NCI-H1930 (cell line): ENCODE data around the gene USP17L15.
"Not testable (repeated sequence)": the region's sequence is repeated elsewhere in the genome, so short reads cannot be mapped to it uniquely, and the experiment has no call there.

ENCODE experiments used
- DNase-seq, 2 experiments: peaks; one replicate each; lab custom pipeline; 2025; lab: John Stamatoyannopoulos, UW

Gene USP17L15, protein sequence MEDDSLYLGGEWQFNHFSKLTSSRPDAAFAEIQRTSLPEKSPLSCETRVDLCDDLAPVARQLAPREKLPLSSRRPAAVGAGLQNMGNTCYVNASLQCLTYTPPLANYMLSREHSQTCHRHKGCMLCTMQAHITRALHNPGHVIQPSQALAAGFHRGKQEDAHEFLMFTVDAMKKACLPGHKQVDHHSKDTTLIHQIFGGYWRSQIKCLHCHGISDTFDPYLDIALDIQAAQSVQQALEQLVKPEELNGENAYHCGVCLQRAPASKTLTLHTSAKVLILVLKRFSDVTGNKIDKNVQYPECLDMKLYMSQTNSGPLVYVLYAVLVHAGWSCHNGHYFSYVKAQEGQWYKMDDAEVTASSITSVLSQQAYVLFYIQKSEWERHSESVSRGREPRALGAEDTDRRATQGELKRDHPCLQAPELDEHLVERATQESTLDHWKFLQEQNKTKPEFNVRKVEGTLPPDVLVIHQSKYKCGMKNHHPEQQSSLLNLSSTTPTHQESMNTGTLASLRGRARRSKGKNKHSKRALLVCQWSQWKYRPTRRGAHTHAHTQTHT

DNA sequence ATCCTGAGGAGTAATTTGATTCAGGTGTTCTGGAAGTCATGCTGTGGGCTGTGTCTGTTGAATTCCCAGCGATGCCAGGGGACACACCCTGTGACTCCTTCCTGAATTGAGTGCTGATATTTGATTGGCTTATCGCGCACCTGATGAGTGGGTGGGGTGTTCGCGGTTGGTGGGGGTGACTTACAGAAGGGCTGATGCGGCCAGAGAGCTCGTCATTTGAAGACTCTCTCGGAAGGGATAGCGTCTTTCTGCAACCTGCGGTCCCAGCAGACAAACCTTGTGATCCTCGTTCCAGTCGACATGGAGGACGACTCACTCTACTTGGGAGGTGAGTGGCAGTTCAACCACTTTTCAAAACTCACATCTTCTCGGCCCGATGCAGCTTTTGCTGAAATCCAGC lies at the start of gene USP17L15:
USP17L15 (plus strand) TSS at position 301 of the 400 bp plus-strand sequence; CDS start at position 301, 0 bp downstream.
- DNase-seq = not testable (repeated sequence)

DNA sequence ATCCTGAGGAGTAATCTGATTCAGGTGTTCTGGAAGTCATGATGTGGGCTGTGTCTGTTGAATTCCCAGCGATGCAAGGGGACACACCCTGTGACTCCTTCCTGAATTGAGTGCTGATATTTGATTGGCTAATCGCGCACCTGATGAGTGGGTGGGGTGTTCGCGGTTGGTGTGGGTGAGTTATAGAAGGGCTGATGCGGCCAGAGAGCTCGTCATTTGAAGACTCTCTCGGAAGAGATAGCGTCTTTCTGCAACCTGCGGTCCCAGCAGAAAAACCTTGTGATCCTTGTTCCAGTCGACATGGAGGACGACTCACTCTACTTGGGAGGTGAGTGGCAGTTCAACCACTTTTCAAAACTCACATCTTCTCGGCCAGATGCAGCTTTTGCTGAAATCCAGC lies 23.8 kb upstream of the USP17L15 start, which contains the start of gene USP17L10:
USP17L10 (plus strand) TSS at position 301 of the 400 bp plus-strand sequence; CDS start at position 301, 0 bp downstream.
- DNase-seq = not testable (repeated sequence)

DNA sequence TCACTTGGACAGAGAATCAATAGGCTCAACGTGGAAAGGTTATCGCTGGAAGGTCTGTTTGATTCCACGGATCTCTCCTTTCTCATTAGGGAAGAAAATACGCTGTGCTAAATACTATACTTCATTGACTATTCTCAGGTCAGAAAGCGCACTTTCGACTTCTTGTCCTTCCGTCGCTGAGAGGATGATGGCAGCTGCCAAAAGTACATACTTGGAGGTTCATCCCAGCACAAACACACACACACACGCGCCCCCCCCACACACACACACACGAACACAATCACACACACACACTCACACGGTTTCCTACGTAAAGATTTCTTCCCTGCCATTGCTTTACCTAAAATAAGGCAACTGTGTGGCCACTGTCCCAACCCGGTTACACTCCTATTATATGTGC lies 19.5 kb upstream of the USP17L15 start:
- DNase-seq = not testable (repeated sequence)

DNA sequence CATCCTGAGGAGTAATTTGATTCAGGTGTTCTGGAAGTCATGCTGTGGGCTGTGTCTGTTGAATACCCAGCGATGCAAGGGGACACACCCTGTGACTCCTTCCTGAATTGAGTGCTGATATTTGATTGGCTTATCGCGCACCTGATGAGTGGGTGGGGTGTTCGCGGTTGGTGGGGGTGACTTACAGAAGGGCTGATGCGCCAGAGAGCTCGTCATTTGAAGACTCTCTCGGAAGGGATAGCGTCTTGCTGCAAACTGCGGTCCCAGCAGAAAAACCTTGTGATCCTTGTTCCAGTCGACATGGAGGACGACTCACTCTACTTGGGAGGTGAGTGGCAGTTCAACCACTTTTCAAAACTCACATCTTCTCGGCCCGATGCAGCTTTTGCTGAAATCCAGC lies 19.1 kb upstream of the USP17L15 start, which contains the start of gene USP17L11:
USP17L11 (plus strand) TSS at position 301 of the 400 bp plus-strand sequence; CDS start at position 301, 0 bp downstream.
- not testable (repeated sequence) for DNase-seq

DNA sequence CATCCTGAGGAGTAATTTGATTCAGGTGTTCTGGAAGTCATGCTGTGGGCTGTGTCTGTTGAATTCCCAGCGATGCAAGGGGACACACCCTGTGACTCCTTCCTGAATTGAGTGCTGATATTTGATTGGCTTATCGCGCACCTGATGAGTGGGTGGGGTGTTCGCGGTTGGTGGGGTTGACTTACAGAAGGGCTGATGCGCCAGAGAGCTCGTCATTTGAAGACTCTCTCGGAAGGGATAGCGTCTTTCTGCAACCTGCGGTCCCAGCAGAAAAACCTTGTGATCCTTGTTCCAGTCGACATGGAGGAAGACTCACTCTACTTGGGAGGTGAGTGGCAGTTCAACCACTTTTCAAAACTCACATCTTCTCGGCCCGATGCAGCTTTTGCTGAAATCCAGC lies 14.3 kb upstream of the USP17L15 start, which contains the start of gene USP17L12:
USP17L12 (plus strand) TSS at position 301 of the 400 bp plus-strand sequence; CDS start at position 301, 0 bp downstream.
- not testable (repeated sequence) for DNase-seq

DNA sequence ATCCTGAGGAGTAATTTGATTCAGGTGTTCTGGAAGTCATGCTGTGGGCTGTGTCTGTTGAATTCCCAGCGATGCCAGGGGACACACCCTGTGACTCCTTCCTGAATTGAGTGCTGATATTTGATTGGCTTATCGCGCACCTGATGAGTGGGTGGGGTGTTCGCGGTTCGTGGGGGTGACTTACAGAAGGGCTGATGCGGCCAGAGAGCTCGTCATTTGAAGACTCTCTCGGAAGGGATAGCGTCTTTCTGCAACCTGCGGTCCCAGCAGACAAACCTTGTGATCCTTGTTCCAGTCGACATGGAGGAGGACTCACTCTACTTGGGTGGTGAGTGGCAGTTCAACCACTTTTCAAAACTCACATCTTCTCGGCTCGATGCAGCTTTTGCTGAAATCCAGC lies 9.6 kb upstream of the USP17L15 start, which contains the start of gene USP17L13:
USP17L13 (plus strand) TSS at position 301 of the 400 bp plus-strand sequence; CDS start at position 301, 0 bp downstream.
- DNase-seq = not testable (repeated sequence)

DNA sequence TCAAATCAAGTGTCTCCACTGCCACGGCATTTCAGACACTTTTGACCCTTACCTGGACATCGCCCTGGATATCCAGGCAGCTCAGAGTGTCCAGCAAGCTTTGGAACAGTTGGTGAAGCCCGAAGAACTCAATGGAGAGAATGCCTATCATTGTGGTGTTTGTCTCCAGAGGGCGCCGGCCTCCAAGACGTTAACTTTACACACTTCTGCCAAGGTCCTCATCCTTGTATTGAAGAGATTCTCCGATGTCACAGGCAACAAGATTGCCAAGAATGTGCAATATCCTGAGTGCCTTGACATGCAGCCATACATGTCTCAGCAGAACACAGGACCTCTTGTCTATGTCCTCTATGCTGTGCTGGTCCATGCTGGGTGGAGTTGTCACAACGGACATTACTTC lies 3.9 kb upstream of the USP17L15 start:
- DNase-seq = not testable (repeated sequence)

DNA sequence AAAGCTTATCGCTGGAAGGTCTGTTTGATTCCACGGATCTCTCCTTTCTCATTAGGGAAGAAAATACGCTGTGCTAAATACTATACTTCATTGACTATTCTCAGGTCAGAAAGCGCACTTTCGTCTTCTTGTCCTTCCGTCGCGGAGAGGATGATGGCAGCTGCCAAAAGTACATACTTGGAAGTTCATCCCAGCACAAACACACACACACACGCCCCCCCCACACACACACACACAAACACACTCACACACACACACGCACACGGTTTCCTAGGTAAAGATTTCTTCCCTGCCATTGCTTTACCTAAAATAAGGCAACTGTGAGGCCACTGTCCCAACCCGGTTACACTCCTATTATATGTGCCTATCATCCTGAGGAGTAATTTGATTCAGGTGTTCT lies 4.3 kb downstream of the USP17L15 start:
- DNase-seq = not testable (repeated sequence)

DNA sequence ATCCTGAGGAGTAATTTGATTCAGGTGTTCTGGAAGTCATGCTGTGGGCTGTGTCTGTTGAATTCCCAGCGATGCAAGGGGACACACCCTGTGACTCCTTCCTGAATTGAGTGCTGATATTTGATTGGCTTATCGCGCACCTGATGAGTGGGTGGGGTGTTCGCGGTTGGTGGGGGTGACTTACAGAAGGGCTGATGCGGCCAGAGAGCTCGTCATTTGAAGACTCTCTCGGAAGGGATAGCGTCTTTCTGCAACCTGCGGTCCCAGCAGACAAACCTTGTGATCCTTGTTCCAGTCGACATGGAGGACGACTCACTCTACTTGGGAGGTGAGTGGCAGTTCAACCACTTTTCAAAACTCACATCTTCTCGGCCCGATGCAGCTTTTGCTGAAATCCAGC lies 9.4 kb downstream of the USP17L15 start, which contains the start of gene USP17L17:
USP17L17 (plus strand) TSS at position 301 of the 400 bp plus-strand sequence; CDS start at position 301, 0 bp downstream.
- not testable (repeated sequence) for DNase-seq

DNA sequence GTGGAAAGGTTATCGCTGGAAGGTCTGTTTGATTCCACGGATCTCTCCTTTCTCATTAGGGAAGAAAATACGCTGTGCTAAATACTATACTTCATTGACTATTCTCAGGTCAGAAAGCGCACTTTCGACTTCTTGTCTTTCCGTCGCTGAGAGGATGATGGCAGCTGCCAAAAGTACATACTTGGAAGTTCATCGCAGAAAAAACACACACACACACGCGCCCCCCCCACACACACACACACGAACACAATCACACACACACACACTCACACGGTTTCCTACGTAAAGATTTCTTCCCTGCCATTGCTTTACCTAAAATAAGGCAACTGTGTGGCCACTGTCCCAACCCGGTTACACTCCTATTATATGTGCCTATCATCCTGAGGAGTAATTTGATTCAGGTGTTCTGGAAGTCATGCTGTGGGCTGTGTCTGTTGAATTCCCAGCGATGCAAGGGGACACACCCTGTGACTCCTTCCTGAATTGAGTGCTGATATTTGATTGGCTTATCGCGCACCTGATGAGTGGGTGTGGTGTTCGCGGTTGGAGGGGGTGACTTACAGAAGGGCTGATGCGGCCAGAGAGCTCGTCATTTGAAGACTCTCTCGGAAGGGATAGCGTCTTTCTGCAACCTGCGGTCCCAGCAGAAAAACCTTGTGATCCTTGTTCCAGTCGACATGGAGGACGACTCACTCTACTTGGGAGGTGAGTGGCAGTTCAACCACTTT lies 13.9 kb downstream of the USP17L15 start, which contains the start of gene USP17L18:
USP17L18 (plus strand) TSS at position 678 of the 728 bp plus-strand sequence; CDS start at position 678, 0 bp downstream.
- DNase-seq = not testable (repeated sequence)

DNA sequence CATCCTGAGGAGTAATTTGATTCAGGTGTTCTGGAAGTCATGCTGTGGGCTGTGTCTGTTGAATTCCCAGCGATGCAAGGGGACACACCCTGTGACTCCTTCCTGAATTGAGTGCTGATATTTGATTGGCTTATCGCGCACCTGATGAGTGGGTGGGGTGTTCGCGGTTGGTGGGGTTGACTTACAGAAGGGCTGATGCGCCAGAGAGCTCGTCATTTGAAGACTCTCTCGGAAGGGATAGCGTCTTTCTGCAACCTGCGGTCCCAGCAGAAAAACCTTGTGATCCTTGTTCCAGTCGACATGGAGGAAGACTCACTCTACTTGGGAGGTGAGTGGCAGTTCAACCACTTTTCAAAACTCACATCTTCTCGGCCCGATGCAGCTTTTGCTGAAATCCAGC lies 18.9 kb downstream of the USP17L15 start, which contains the start of gene USP17L19:
USP17L19 (plus strand) TSS at position 301 of the 400 bp plus-strand sequence; CDS start at position 301, 0 bp downstream.
- not testable (repeated sequence) for DNase-seq

DNA sequence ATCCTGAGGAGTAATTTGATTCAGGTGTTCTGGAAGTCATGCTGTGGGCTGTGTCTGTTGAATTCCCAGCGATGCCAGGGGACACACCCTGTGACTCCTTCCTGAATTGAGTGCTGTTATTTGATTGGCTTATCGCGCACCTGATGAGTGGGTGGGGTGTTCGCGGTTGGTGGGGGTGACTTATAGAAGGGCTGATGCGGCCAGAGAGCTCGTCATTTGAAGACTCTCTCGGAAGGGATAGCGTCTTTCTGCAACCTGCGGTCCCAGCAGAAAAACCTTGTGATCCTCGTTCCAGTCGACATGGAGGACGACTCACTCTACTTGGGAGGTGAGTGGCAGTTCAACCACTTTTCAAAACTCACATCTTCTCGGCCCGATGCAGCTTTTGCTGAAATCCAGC lies 23.6 kb downstream of the USP17L15 start, which contains the start of gene USP17L20:
USP17L20 (plus strand) TSS at position 301 of the 400 bp plus-strand sequence; CDS start at position 301, 0 bp downstream.
- DNase-seq = not testable (repeated sequence)

DNA sequence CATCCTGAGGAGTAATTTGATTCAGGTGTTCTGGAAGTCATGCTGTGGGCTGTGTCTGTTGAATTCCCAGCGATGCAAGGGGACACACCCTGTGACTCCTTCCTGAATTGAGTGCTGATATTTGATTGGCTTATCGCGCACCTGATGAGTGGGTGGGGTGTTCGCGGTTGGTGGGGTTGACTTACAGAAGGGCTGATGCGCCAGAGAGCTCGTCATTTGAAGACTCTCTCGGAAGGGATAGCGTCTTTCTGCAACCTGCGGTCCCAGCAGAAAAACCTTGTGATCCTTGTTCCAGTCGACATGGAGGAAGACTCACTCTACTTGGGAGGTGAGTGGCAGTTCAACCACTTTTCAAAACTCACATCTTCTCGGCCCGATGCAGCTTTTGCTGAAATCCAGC lies 28.4 kb downstream of the USP17L15 start, which contains the start of gene USP17L21:
USP17L21 (plus strand) TSS at position 301 of the 400 bp plus-strand sequence; CDS start at position 301, 0 bp downstream.
- not testable (repeated sequence) for DNase-seq

DNA sequence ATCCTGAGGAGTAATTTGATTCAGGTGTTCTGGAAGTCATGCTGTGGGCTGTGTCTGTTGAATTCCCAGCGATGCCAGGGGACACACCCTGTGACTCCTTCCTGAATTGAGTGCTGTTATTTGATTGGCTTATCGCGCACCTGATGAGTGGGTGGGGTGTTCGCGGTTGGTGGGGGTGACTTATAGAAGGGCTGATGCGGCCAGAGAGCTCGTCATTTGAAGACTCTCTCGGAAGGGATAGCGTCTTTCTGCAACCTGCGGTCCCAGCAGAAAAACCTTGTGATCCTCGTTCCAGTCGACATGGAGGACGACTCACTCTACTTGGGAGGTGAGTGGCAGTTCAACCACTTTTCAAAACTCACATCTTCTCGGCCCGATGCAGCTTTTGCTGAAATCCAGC lies 33.1 kb downstream of the USP17L15 start, which contains the start of gene USP17L22:
USP17L22 (plus strand) TSS at position 301 of the 400 bp plus-strand sequence; CDS start at position 301, 0 bp downstream.
- not testable (repeated sequence) for DNase-seq

DNA sequence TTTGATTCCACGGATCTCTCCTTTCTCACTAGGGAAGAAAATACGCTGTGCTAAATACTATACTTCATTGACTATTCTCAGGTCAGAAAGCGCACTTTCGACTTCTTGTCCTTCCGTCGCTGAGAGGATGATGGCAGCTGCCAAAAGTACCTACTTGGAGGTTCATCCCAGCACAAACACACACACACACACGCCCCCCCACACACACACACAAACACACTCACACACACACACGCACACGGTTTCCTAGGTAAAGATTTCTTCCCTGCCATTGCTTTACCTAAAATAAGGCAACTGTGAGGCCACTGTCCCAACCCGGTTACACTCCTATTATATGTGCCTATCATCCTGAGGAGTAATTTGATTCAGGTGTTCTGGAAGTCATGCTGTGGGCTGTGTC lies 37.5 kb downstream of the USP17L15 start:
- DNase-seq = not testable (repeated sequence)
